Measurements from ENCODE around the gene DEFB123.

DEFB123 gene, protein sequence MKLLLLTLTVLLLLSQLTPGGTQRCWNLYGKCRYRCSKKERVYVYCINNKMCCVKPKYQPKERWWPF
- total RNA-seq = 0 reads per million in 3 donors

DNA sequence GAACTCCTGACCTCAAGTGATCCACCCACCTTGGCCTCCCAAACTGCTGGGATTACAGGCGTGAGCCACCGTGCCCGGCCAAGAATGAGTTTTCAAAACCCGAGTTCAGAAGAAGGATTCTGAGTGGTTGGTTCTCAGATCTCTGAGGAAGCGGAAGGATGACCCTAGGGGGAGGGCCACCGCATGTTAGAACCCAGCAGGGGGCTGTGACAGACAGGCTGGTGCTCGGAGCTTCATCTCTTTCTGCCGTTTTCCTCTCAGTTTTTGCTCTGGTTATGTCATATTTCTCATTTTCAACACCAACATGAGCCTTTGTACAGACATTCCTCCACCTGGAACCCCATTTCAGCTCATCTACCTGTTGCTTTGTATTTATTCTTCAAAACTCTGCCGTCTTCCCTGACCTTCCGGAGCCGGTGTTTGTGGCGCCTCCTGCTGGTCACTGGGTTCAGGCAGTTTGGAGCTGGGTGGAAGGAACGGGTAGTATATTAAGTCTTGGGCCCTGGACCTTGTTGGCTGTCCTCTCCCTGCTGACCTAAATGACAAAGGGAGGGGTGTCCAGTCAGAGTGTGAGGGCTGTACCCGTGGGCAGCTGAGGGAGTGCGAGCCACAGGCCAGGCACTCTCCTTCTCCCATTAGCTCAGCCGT, at the start of gene DEFB123:
DEFB123 (plus strand) TSS at position 621 of the 648 bp plus-strand sequence. CDS start 67 bp downstream, outside the sequence.
- H3K36me3 ChIP-seq (ENCODE audit: control insufficient read depth, insufficient read depth, low read length) = no peaks in the 10 kb centered on the region
- H3K27me3 ChIP-seq (replicated peaks; ENCODE audit: control insufficient read depth, insufficient read depth, low read length, poor library complexity, severe bottlenecking) = no peaks in the 10 kb centered on the region
- no peaks in the 10 kb centered on the region for H3K4me1 ChIP-seq (ENCODE audit: control insufficient read depth, insufficient read depth, low read length, poor library complexity, severe bottlenecking)
- H3K9me3 ChIP-seq (ENCODE audit: control insufficient read depth, low read length) = no peaks in the 10 kb centered on the region
- no peak within 1 kb of the TSS for H3K4me3 ChIP-seq (ENCODE audit: insufficient read depth, low read depth, low read length, poor library complexity, severe bottlenecking)
- no peak within 1 kb of the TSS for H3K27ac ChIP-seq (ENCODE audit: insufficient read depth, low read length, poor library complexity, severe bottlenecking)
- no peak for DNase-seq

DNA sequence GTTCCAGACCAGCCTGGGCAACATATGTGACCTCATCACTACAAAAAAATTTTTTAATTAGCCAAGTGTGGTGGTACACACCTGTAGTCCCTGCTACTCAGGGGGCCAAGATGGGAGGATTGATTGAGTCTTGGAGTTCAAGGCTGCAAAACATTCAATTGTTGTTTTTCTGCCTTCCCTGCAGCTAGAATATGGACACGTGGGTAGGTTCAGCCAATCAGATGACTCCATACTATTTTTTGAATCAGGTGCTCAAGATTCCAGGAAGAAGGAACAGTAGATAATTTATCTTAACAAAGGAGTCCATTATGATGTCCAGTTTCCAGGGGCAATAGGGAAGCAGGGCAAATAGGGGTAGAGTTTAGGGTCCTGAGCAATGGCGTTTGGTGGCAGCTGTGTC, 47.6 kb upstream of the DEFB123 start:
- no peaks in the 10 kb centered on the region for H3K27me3 ChIP-seq (replicated peaks; ENCODE audit: control insufficient read depth, insufficient read depth, low read length, poor library complexity, severe bottlenecking)
- H3K36me3 ChIP-seq (ENCODE audit: control insufficient read depth, insufficient read depth, low read length) = no peaks in the 10 kb centered on the region
- no peaks in the 10 kb centered on the region for H3K9me3 ChIP-seq (ENCODE audit: control insufficient read depth, low read length)
- no peak for DNase-seq
- H3K27ac ChIP-seq (ENCODE audit: insufficient read depth, low read length, poor library complexity, severe bottlenecking) = no peak overlapping the region
- H3K4me1 ChIP-seq (ENCODE audit: control insufficient read depth, insufficient read depth, low read length, poor library complexity, severe bottlenecking) = no peaks in the 10 kb centered on the region
- no peak overlapping the region for H3K4me3 ChIP-seq (ENCODE audit: insufficient read depth, low read depth, low read length, poor library complexity, severe bottlenecking)

DNA sequence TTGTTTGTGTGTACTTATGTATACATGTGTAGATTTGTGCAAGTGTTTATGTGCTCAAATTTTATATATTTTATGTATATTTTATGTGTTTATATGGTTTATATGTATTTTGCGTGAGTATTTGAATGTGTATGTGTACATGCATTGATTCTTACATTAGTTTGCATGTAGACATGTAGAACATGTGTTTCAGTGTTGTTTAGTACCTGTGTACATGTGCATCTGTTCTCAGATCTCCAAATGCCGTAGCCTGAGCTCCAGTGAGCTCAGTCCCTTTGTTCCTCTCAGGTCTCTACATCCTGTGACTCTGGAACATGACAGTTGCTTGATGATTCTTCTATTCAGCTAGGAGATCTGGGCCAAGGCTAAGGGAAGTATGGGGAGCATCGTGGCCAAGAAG, 45.5 kb upstream of the DEFB123 start:
- H3K36me3 ChIP-seq (ENCODE audit: control insufficient read depth, insufficient read depth, low read length) = no peaks in the 10 kb centered on the region
- no peak overlapping the region for H3K4me3 ChIP-seq (ENCODE audit: insufficient read depth, low read depth, low read length, poor library complexity, severe bottlenecking)
- no peaks in the 10 kb centered on the region for H3K9me3 ChIP-seq (ENCODE audit: control insufficient read depth, low read length)
- DNase-seq = no peak
- H3K27me3 ChIP-seq (replicated peaks; ENCODE audit: control insufficient read depth, insufficient read depth, low read length, poor library complexity, severe bottlenecking) = no peaks in the 10 kb centered on the region
- H3K4me1 ChIP-seq (ENCODE audit: control insufficient read depth, insufficient read depth, low read length, poor library complexity, severe bottlenecking) = no peaks in the 10 kb centered on the region
- H3K27ac ChIP-seq (ENCODE audit: insufficient read depth, low read length, poor library complexity, severe bottlenecking) = no peak overlapping the region

DNA sequence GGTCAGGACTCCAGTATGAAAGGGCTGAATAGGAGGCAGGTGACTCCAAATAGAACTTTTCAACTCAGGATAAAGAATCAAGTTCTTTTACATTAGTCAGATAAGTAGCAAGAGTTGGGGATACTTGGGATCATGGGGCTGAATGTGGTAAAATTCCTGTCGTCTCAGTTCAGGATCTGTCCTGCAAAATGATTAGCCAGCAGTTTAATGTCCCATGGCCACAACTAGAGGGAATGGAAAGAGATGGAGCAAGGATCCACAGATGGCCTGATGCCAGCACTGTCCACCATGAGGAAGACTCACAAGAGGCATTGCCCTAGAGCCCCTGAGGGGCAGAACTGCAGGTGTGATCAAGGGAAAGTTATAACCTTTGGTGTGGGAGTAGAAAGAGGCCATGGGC, 36.5 kb upstream of the DEFB123 start:
- Histone ChIP-seq H3K9me3 (ENCODE audit: control insufficient read depth, low read length) (no peaks in the 10 kb centered on the region), H3K27me3 (replicated peaks; ENCODE audit: control insufficient read depth, insufficient read depth, low read length, poor library complexity, severe bottlenecking) (no peaks in the 10 kb centered on the region), H3K4me1 (ENCODE audit: control insufficient read depth, insufficient read depth, low read length, poor library complexity, severe bottlenecking) (no peaks in the 10 kb centered on the region), H3K36me3 (ENCODE audit: control insufficient read depth, insufficient read depth, low read length) (no peaks in the 10 kb centered on the region), H3K27ac (ENCODE audit: insufficient read depth, low read length, poor library complexity, severe bottlenecking) (no peak overlapping the region), H3K4me3 (ENCODE audit: insufficient read depth, low read depth, low read length, poor library complexity, severe bottlenecking) (no peak overlapping the region)
- DNase-seq = no peak

DNA sequence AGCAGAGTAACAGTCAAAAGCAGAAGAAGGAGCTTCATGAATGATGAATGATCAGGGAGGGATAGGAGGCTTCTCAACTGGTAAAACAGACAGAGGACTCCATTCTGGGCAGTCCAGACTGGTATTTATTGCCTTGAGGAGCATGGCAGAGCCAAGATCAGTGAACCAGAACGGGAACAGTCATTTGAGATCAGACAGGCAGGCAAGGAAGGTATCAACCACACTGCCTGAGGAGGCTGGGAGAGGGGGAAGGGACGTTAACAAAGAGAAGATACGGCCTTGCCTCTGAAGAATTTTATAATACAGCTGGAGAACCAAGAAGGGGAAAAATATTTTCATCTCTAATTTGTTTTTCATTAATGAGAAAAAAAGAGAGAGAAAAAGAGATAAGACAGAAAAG, 34.3 kb upstream of the DEFB123 start, which contains the start of gene DEFB121:
DEFB121 (minus strand) TSS at position 101 of the 400 bp plus-strand sequence; CDS start at position 38, 63 bp downstream.
- H3K36me3 ChIP-seq (ENCODE audit: control insufficient read depth, insufficient read depth, low read length) = no peaks in the 10 kb centered on the region
- no peak within 1 kb of the TSS for H3K4me3 ChIP-seq (ENCODE audit: insufficient read depth, low read depth, low read length, poor library complexity, severe bottlenecking)
- no peak within 1 kb of the TSS for H3K27ac ChIP-seq (ENCODE audit: insufficient read depth, low read length, poor library complexity, severe bottlenecking)
- no peak for DNase-seq
- H3K9me3 ChIP-seq (ENCODE audit: control insufficient read depth, low read length) = no peaks in the 10 kb centered on the region
- H3K4me1 ChIP-seq (ENCODE audit: control insufficient read depth, insufficient read depth, low read length, poor library complexity, severe bottlenecking) = no peaks in the 10 kb centered on the region
- H3K27me3 ChIP-seq (replicated peaks; ENCODE audit: control insufficient read depth, insufficient read depth, low read length, poor library complexity, severe bottlenecking) = no peaks in the 10 kb centered on the region

DNA sequence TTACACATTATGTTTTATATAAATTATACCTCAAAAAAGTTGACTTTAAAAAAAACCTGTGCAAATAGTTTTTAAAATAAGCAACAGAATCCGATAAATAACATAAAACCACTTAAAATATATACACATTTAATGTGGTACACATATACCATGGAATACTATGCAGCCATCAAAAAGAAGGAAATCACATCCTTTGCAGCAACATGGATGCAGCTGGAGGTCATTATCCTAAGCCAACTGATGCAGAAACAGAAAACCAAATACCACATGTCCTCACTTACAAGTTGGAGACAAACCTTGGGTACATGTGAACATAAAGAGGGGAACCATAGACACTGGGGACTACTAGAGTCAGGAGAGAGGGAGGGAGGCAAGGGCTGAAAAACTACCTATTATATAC, 30.4 kb upstream of the DEFB123 start:
- DNase-seq = no peak
- H3K4me1 ChIP-seq (ENCODE audit: control insufficient read depth, insufficient read depth, low read length, poor library complexity, severe bottlenecking) = no peaks in the 10 kb centered on the region
- H3K4me3 ChIP-seq (ENCODE audit: insufficient read depth, low read depth, low read length, poor library complexity, severe bottlenecking) = no peak overlapping the region
- H3K27ac ChIP-seq (ENCODE audit: insufficient read depth, low read length, poor library complexity, severe bottlenecking) = no peak overlapping the region
- H3K36me3 ChIP-seq (ENCODE audit: control insufficient read depth, insufficient read depth, low read length) = no peaks in the 10 kb centered on the region
- no peaks in the 10 kb centered on the region for H3K9me3 ChIP-seq (ENCODE audit: control insufficient read depth, low read length)
- H3K27me3 ChIP-seq (replicated peaks; ENCODE audit: control insufficient read depth, insufficient read depth, low read length, poor library complexity, severe bottlenecking) = no peaks in the 10 kb centered on the region

DNA sequence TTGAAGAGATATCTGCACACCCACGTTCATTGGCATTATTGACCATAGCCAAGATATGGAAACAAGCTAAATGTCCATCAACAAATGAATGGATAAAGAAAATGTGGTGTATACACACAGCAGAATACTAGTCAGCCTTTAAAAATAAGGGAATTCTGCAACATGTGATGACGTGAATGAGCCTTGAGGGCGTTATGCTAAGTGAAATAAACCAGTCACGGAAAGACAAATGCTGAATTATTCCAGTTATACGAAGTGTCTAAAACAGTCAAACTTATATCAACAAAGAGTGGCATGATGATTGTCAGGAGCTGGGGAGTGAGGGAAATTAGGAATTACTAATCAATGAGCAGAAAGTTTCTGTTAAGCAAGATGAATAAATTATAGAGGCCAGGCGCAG, 26.1 kb upstream of the DEFB123 start:
- Histone ChIP-seq H3K9me3 (ENCODE audit: control insufficient read depth, low read length) (no peaks in the 10 kb centered on the region), H3K27me3 (replicated peaks; ENCODE audit: control insufficient read depth, insufficient read depth, low read length, poor library complexity, severe bottlenecking) (no peaks in the 10 kb centered on the region), H3K36me3 (ENCODE audit: control insufficient read depth, insufficient read depth, low read length) (no peaks in the 10 kb centered on the region), H3K4me1 (ENCODE audit: control insufficient read depth, insufficient read depth, low read length, poor library complexity, severe bottlenecking) (no peaks in the 10 kb centered on the region), H3K27ac (ENCODE audit: insufficient read depth, low read length, poor library complexity, severe bottlenecking) (no peak overlapping the region), H3K4me3 (ENCODE audit: insufficient read depth, low read depth, low read length, poor library complexity, severe bottlenecking) (no peak overlapping the region)
- DNase-seq = no peak

DNA sequence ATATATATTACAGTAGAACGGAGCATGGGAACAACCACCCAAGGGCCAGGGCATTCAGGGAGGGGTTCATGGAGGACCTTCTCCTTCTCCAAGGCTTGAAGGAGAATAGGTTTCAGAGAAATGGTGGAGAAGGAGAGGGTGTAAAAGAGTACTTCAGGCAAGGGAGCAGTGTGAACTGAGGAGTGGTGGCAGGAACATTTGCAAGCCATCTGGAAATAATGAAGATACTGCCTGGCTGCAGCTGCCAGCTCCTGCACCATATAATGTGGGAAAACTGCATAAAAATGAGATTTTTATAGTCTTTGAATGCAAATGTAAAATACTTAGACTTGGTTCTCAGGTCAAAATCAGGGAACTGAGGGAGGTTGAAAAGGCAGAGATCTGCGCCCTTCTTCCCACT, 24.8 kb upstream of the DEFB123 start:
- H3K36me3 ChIP-seq (ENCODE audit: control insufficient read depth, insufficient read depth, low read length) = no peaks in the 10 kb centered on the region
- no peaks in the 10 kb centered on the region for H3K27me3 ChIP-seq (replicated peaks; ENCODE audit: control insufficient read depth, insufficient read depth, low read length, poor library complexity, severe bottlenecking)
- no peak for DNase-seq
- H3K4me3 ChIP-seq (ENCODE audit: insufficient read depth, low read depth, low read length, poor library complexity, severe bottlenecking) = no peak overlapping the region
- no peaks in the 10 kb centered on the region for H3K9me3 ChIP-seq (ENCODE audit: control insufficient read depth, low read length)
- H3K4me1 ChIP-seq (ENCODE audit: control insufficient read depth, insufficient read depth, low read length, poor library complexity, severe bottlenecking) = no peaks in the 10 kb centered on the region
- no peak overlapping the region for H3K27ac ChIP-seq (ENCODE audit: insufficient read depth, low read length, poor library complexity, severe bottlenecking)

DNA sequence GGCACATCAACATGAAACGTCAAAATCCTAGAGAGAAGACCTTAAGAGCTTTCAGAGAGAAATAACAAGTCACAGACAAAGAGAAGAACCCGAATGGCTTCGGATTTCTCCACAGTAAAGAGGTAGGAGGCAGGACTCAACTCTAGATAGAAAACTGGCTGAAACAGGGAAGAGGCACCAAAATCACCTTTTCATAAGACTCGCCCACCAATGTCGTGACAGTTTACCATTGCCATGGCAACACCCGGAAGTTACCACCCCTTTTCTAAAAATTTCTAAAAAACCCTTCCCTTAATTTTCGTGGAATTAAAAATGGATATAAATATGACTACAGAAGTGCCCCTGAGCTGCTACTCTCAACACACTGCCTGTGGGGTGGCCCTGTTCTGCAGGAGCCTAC, 22.1 kb upstream of the DEFB123 start:
- no peak for DNase-seq
- no peaks in the 10 kb centered on the region for H3K9me3 ChIP-seq (ENCODE audit: control insufficient read depth, low read length)
- H3K4me3 ChIP-seq (ENCODE audit: insufficient read depth, low read depth, low read length, poor library complexity, severe bottlenecking) = no peak overlapping the region
- no peak overlapping the region for H3K27ac ChIP-seq (ENCODE audit: insufficient read depth, low read length, poor library complexity, severe bottlenecking)
- H3K36me3 ChIP-seq (ENCODE audit: control insufficient read depth, insufficient read depth, low read length) = no peaks in the 10 kb centered on the region
- no peaks in the 10 kb centered on the region for H3K4me1 ChIP-seq (ENCODE audit: control insufficient read depth, insufficient read depth, low read length, poor library complexity, severe bottlenecking)
- H3K27me3 ChIP-seq (replicated peaks; ENCODE audit: control insufficient read depth, insufficient read depth, low read length, poor library complexity, severe bottlenecking) = no peaks in the 10 kb centered on the region

DNA sequence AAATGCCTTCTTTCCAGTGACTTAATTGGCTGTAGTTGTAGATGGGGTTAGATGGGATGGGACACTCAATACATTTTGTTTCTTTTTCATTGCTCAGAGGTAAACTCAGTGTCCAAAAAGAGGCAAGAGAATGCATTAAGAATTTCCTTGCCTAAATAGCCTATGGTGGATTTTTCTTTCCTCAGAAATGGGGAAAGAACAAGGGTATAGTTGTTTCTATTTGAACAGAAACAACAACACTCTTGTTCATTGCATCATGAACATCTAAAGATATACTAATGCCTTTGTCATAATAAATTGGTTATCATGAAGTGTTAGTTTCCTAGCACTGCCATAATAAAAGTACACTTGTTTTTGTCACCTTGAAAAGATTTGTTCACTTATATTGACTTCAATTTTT, 14.6 kb upstream of the DEFB123 start:
- Histone ChIP-seq H3K4me1 (ENCODE audit: control insufficient read depth, insufficient read depth, low read length, poor library complexity, severe bottlenecking) (no peaks in the 10 kb centered on the region), H3K36me3 (ENCODE audit: control insufficient read depth, insufficient read depth, low read length) (no peaks in the 10 kb centered on the region), H3K27ac (ENCODE audit: insufficient read depth, low read length, poor library complexity, severe bottlenecking) (no peak overlapping the region), H3K9me3 (ENCODE audit: control insufficient read depth, low read length) (no peaks in the 10 kb centered on the region), H3K4me3 (ENCODE audit: insufficient read depth, low read depth, low read length, poor library complexity, severe bottlenecking) (no peak overlapping the region), H3K27me3 (replicated peaks; ENCODE audit: control insufficient read depth, insufficient read depth, low read length, poor library complexity, severe bottlenecking) (no peaks in the 10 kb centered on the region)
- DNase-seq = no peak
